H1 (cell line): ENCODE data around the gene RHOT1. TPM values are rescaled to one million over a fixed set of nuclear protein-coding genes. Genes with fewer than 3 reads are reported as not detected.

ENCODE experiments used
- ASH2L ChIP-seq: fragments of 200-600, 300-600 bp; sonication (generic); IDR thresholded peaks from one replicate; pipeline ENCODE4 v1.7.1; 2017; ENCODE audit warnings: low read length
- CREB1 ChIP-seq: IDR thresholded peaks from 2 replicates; pipeline ENCODE4 v1.6.1; 2012; ENCODE audit warnings: inconsistent platforms
- CTBP2 ChIP-seq: IDR thresholded peaks from 2 replicates; pipeline ENCODE4 v1.7.0; 2011; ENCODE audit warnings: borderline replicate concordance, mild to moderate bottlenecking, moderate library complexity, mixed read lengths, low read length; ENCODE audit not compliant: insufficient read depth, insufficient read length
- EZH2 ChIP-seq: fragments of 200-600 bp; sonication (generic); IDR thresholded peaks from 2 replicates; pipeline ENCODE4 v1.7.1; 2012; ENCODE audit warnings: low read depth, mild to moderate bottlenecking, moderate library complexity, low read length, inconsistent platforms; ENCODE audit not compliant: severe bottlenecking
- FOSL1 ChIP-seq: IDR thresholded peaks from 2 replicates; pipeline ENCODE4 v1.6.1; 2011; ENCODE audit warnings: mild to moderate bottlenecking, low read depth, low read length, moderate library complexity; ENCODE audit not compliant: insufficient read depth
- HDAC6 ChIP-seq: IDR thresholded peaks from one replicate; pipeline ENCODE4 v1.7.1; 2012; ENCODE audit warnings: low read depth, mild to moderate bottlenecking, inconsistent platforms, low read length, moderate library complexity
- MAFK ChIP-seq: IDR thresholded peaks from 2 replicates; pipeline ENCODE4 v1.6.1; 2012; ENCODE audit warnings: low read depth, mild to moderate bottlenecking, improper control_type of control experiment, low read length
- RFX5 ChIP-seq: IDR thresholded peaks from 2 replicates; pipeline ENCODE4 v1.6.1; 2011; ENCODE audit warnings: low read depth, low read length, improper control_type of control experiment, borderline replicate concordance
- SIN3A ChIP-seq, 2 experiments: IDR thresholded peaks in 1 of 2; conservative IDR thresholded peaks in 1 of 2; 2 replicates each; pipeline ENCODE4 v1.6.1; 2011 to 2012; ENCODE audit warnings: low read length in 2 of 2, improper control_type of control experiment in 1 of 2, low read depth in 1 of 2, mild to moderate bottlenecking in 1 of 2
- YY1 ChIP-seq: IDR thresholded peaks from 2 replicates; pipeline ENCODE4 v1.6.1; 2011; ENCODE audit warnings: low read depth, mild to moderate bottlenecking, low read length
- polyA plus RNA-seq, 7 experiments: library from polyadenylated mRNA; depleted of rRNA in 3 of 7; stranded (reverse) in 5 of 7; unstranded in 2 of 7; fragments of >200 nt in 5 of 7; fragments of 200-250 nt in 2 of 7; gene quantifications; 1 replicate in 5 of 7; 2 replicates in 1 of 7; 4 replicates in 1 of 7; pipeline versions ENCODE4 v1.2.1 to v1.2.3, GENCODE V29; 2011 to 2013; ENCODE audit warnings: missing spikeins in 2 of 7, mixed read lengths in 2 of 7
- total RNA-seq: library from RNA; stranded (reverse); fragmentation: NEBNext Ultra II Directional; extraction: Animal tissue kit (Norgen Biotek cat#: 25700); gene quantifications from 2 replicates; pipeline ENCODE4 v1.2.1, GENCODE V29; 2021
- TF ChIP-seq, protein P1 (sequence below): IDR thresholded peaks from 2 replicates; pipeline ENCODE4 v1.6.1; 2011; ENCODE audit warnings: low read depth, mild to moderate bottlenecking, low read length; ENCODE audit not compliant: insufficient read depth

Gene RHOT1
- total and polyA plus RNA-seq, 2 of the 8 experiments (the other 6 are each of a cell fraction or from before 2014, with no cell fraction given) = 34.2 to 38.2 TPM

DNA sequence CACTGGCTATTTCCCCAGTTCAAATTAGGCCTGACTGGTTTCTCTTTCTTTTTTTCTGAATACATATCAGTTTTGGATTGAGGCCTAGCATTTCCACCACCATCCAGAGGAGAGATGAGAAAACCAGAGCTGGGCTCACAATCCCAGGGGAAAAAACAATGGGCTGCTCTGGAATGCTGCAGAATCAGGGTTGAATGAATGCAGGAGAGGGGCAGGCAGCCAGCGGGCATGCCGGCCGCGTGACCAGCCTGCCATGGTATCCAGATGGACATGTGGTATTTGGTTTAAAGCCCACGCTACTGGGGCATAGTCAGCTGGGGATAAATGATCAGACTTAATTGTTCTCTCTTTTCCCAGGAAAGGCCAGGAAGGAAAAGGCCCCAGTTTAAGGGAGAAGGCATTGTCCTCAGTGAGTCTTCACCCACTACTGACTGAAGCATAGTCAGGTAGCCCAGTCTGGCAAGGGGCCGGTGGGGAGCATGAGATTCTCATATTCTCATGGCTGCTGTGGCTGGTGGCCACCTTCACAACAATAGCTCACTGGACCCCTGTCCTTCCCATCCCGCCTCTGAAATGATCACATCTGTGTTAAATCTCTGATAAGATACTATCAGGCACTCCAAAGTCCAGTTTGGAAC lies 38.7 kb upstream of the RHOT1 start (continued):
- no peak for TF ChIP-seq CTBP2
- no peak for TF ChIP-seq YY1
- TF ChIP-seq HDAC6 = no peak
- TF ChIP-seq RFX5 = no peak
- no peak for TF ChIP-seq CREB1
- TF ChIP-seq, protein P1, sequence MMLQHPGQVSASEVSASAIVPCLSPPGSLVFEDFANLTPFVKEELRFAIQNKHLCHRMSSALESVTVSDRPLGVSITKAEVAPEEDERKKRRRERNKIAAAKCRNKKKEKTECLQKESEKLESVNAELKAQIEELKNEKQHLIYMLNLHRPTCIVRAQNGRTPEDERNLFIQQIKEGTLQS = no peak
- TF ChIP-seq MAFK = no peak
- no peak for TF ChIP-seq EZH2
- TF ChIP-seq FOSL1 = no peak
- TF ChIP-seq SIN3A (conservative IDR thresholded peaks at IDR 0.05 in 1 of 2, IDR thresholded peaks at IDR 0.05 in 1 of 2; ENCODE audit: low read depth in 1 of 2, low read length in 2 of 2) = no peak
- no peak for TF ChIP-seq ASH2L
